CD4-positive, alpha-beta T cell treated with Interleukin-17A for 4 hours (primary cell): ENCODE results near the gene EML4.

ENCODE experiments used
- DNase-seq: peaks from one replicate; pipeline ENCODE4 v3.0.0-alpha.2; 2020; ENCODE audit warnings: mixed read lengths

The EML4 gene

GRCh38 chr2:42137125-42137841 lies 31.9 kb upstream of the EML4 start:
- no peak for DNase-seq

DNA sequence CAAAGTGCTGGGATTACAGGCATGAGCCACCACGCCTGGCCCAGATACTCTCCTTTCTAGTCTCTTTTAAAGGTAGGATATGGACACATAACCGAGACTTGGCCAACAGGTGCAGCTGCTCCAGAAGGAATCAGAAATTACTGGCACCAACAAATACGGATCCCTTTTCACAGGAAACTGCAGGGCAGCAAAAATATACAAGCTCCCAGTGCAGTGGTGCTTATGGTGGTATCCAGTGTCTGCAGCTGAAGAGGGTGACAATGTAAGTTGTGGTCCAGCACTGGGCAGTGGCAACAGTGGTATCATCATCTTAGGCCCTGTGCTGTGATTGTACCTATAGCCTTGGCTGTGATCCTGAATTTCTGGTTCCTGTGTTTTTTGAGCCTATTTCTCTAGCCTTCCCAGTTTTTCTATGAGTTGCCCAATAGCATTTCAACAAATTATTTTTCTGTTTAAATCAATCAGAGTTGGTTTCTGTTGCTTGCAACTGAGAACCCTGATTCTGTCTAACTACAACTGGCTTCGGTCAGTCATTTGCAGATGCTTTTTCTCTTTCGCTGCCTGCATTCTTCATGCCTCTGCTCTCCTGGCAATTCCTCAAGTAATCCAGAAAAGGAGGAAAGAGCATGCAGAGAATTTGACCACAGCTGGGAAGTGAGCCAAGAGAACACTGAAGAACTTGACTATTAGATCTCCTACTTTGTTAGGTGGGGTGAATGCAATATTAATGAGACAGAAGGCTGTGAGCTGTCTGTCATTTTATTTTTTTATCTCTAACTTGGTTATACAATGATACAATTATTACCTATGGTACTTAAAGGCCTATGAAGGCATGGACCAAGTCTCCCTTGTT lies 30.8 kb upstream of the EML4 start:
- DNase-seq = no peak

- DNase-seq = no peak
These were observed 30.1 kb upstream of the EML4 start for GRCh38 chr2:42139101-42139500.

- no peak for DNase-seq
These were observed 28.7 kb upstream of the EML4 start for GRCh38 chr2:42140496-42140895.

DNA sequence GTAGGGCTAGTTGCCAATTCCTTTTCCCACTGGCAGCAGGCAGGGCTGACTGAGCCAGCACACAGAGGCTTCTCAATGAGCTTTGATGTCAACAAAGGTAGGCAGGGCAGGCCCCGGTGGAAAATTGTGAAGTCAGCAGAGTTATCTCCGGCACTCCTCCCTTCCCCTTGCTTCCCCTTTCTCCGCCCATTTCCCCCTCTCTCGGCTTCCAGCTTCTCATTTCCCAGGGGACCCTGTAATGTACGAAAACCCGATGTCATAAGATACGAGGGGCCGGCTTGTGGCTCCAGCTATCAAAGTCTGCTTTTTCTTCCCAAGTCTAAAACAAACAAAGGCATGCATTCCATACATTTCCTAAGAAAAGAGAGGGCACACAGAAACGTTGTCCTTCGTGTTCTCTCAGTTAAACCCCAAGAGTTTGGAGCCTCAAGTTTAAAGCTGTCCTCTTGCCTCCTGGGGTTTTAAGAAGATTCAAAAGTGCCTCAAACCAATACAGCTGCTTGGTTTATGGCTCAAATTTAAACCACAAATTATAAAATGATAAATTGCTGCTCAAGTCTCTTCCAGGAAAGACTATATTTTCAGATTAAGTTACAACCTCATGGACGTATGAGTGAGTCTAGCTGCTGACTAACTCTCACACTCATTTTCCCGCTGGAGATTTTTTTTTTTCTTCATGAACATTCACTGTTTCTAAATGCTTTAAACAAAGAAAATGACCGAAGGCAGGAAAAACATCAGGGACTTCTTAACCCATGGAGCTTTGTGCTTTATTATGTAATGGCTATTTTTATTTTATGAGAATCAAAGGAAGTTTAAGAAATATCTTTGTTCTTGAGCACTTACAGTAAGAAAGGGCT lies 27.2 kb upstream of the EML4 start:
- peak; percentile 65 for DNase-seq

- DNase-seq = no peak
These were observed 26.5 kb upstream of the EML4 start for GRCh38 chr2:42142547-42143184.

GRCh38 chr2:42147641-42148274 lies 21.4 kb upstream of the EML4 start:
- no peak for DNase-seq

GRCh38 chr2:42150159-42150558 lies 19.0 kb upstream of the EML4 start:
- DNase-seq = no peak

DNA sequence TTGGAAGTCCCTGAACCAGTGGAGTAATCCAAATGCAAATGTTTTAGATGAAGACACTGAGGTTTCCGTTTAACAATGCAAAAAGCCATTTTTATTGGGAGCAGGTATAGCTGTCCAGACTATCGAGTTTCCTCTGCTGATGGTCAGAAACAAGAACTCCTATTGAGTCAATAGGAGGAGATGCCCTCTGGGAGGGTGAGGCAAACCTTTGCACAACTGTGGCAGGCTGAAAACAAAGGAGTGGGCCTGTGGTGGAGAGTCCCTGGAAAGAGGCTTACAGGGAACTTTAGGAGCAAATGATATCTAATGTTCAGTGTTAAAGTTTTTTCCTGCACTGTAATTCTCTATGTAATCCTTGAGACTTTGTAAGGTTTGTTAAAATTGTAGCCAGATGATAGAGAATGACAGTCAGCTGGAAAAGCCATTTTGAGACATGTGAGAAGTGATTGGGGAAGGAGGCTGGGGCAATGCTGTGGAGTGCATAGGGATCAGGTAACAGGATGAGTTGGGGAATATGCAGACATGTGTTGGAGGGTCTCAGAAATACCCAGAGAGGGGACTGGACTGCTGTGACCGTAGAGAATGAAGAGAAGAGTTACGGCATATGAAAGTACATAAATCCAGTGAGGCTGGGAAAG lies 15.1 kb upstream of the EML4 start:
- DNase-seq = no peak

GRCh38 chr2:42156721-42157120 lies 12.4 kb upstream of the EML4 start:
- no peak for DNase-seq

GRCh38 chr2:42161444-42161843 lies 7.7 kb upstream of the EML4 start:
- DNase-seq = no peak

GRCh38 chr2:42163444-42164045 lies 5.6 kb upstream of the EML4 start:
- DNase-seq = no peak

DNA sequence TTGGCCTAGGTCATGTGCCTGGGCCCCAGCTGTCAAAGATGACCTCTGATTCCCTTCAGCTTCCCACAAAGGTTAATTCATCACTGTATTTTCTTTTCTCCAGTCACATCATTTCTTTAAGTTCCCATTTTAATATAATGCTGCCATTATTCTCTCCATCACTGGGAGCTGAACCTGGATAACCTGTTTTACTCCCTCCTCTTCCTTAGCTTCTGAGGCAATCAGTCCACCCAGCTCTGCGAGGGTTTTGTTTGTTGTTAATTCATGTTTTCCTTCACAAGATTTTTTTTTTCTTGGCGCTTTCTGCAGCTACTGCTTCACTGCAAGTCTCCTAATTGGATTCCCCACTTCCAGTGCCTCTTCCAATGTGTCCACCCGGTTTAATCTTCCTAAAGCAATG lies 5.1 kb upstream of the EML4 start:
- DNase-seq = no peak

- DNase-seq = no peak
These were observed 4.2 kb upstream of the EML4 start for GRCh38 chr2:42164971-42165370.

GRCh38 chr2:42167458-42167857 lies 1.7 kb upstream of the EML4 start:
- DNase-seq = no peak

- DNase-seq = no peak
These were observed 574 bp upstream of the EML4 start for GRCh38 chr2:42168459-42169099.

GRCh38 chr2:42169874-42170521 lies 845 bp downstream of the EML4 start:
- DNase-seq = no peak

DNA sequence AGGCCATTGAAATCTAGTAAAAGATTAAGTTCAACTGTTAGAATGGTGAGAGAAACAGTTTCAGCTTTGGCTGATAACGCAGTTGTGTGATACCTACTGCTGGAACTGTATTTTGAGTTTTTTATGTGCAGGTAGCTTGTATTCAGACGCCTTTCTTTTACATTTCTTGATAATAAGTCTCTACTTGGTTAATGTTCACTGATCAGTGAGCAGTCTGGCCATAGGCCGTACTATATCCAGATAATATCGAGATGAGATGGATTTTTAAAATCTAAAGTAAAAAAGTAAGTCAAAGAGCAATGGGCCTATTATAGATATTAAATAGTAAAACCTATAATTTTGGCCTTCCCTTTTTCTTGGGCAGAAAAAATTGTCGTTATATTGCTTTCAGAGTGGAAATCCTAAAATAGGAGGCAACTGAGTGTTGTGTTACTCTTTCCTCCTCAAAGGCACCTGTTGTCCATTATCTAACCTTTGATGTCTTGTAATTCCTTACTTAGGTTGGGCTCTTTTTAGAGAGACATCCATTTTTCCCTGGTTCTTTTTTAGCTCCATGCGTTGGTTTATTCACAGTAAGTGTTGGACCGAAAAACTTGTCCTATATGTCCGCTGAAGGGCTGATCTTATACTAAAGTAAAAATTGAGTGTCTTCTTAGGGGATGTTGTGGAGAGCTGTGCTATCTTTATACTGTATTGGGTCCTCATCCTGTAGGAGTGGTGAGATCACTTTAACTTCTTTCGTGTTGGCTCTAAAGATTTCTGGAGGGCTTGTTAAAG lies 1.7 kb downstream of the EML4 start:
- DNase-seq = no peak

GRCh38 chr2:42171396-42171980 lies 2.3 kb downstream of the EML4 start:
- DNase-seq = no peak
